Ishikawa (cell line): ENCODE data around the gene EEF1AKMT3.

Source experiments
- CEBPB ChIP-seq: IDR thresholded peaks from 2 replicates; pipeline ENCODE4 v1.6.1; 2012
- CREB1 ChIP-seq: IDR thresholded peaks from 2 replicates; pipeline ENCODE4 v1.6.1; 2012; ENCODE audit warnings: low read depth
- EGR1 ChIP-seq: IDR thresholded peaks from 2 replicates; pipeline ENCODE4 v1.6.1; 2012
- EP300 ChIP-seq: IDR thresholded peaks from 2 replicates; pipeline ENCODE4 v1.6.1; 2012; ENCODE audit warnings: borderline replicate concordance
- FOXM1 ChIP-seq: IDR thresholded peaks from 2 replicates; pipeline ENCODE4 v1.6.1; 2012; ENCODE audit warnings: low read depth, borderline replicate concordance
- NFIC ChIP-seq: IDR thresholded peaks from 2 replicates; pipeline ENCODE4 v1.6.1; 2012
- TAF1 ChIP-seq: IDR thresholded peaks from 2 replicates; pipeline ENCODE4 v1.6.1; 2012; ENCODE audit warnings: low read depth, mild to moderate bottlenecking
- TCF12 ChIP-seq: IDR thresholded peaks from 2 replicates; pipeline ENCODE4 v1.6.1; 2012; ENCODE audit warnings: low read depth
- TEAD4 ChIP-seq: IDR thresholded peaks from 2 replicates; pipeline ENCODE4 v1.6.1; 2012
- ZBTB7A ChIP-seq: IDR thresholded peaks from 2 replicates; pipeline ENCODE4 v1.6.1; 2012; ENCODE audit warnings: low read depth
- TF ChIP-seq, protein P1 (sequence below): IDR thresholded peaks from 2 replicates; pipeline ENCODE4 v1.6.1; 2012
- TF ChIP-seq, protein P2 (sequence below): IDR thresholded peaks from 2 replicates; pipeline ENCODE4 v1.6.1; 2012; ENCODE audit warnings: low read depth, mild to moderate bottlenecking

EEF1AKMT3 gene

DNA sequence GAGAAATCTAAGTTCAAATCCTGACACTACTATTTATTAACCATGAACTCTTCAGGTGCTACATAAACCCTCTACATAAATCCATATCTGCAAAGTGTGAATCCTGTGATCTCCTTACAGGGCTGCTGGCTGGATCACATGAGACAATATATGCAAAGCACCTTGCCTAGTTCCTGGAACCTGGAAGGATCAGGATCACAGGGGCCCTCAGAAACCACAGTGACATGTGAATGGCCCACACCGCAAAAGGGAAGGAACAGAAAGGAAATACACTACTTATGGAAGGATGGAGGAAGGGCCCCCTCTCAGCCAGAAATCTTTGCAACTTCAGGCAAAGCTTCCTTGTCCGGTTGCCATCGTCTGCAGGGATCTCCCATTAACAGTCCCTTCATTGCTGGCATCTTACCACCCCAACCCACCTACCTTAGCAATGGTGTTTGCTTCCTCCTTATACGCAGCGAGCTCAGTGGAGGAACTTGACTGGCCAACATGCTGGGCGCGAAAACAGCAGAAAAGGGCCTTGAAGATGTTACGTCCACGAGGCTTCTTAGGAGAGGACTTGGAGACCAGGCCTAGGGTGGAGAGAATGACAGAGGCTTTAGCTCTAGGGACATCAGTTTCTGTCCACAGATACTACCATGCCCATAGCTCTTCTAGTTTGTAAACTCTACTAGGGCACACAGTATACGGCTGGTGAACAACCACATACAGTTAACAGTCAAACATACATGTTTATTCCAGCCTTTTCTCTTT, 56.8 kb downstream of the EEF1AKMT3 start:
- no peak for TF ChIP-seq ZBTB7A
- TF ChIP-seq, protein P1, sequence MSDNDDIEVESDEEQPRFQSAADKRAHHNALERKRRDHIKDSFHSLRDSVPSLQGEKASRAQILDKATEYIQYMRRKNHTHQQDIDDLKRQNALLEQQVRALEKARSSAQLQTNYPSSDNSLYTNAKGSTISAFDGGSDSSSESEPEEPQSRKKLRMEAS: no peak

DNA sequence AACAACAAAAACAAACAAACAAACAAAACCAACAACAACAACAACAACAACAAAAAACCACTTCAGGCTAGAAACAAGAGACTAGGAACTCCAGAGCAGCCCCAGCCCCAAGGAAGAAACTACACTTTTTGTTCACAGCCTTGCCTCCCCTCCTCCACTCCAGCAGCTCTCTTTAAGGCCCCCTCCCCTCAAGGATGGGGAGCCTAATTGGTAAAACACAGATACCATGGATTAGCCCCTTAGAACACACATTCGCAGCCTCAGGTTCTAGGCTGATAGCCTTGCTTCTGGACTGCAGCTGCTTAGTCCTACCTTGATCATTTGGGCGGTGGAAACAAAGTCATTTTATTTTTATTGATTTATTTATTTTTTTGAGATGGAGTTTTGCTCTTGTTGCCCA, 58.0 kb downstream of the EEF1AKMT3 start:
- TF ChIP-seq CEBPB: no peak
- no peak for TF ChIP-seq CREB1
- TF ChIP-seq TEAD4: no peak
- TF ChIP-seq FOXM1: no peak
- no peak for TF ChIP-seq NFIC
- no peak for TF ChIP-seq EP300
- TF ChIP-seq TAF1: no peak
- TF ChIP-seq, protein P2, sequence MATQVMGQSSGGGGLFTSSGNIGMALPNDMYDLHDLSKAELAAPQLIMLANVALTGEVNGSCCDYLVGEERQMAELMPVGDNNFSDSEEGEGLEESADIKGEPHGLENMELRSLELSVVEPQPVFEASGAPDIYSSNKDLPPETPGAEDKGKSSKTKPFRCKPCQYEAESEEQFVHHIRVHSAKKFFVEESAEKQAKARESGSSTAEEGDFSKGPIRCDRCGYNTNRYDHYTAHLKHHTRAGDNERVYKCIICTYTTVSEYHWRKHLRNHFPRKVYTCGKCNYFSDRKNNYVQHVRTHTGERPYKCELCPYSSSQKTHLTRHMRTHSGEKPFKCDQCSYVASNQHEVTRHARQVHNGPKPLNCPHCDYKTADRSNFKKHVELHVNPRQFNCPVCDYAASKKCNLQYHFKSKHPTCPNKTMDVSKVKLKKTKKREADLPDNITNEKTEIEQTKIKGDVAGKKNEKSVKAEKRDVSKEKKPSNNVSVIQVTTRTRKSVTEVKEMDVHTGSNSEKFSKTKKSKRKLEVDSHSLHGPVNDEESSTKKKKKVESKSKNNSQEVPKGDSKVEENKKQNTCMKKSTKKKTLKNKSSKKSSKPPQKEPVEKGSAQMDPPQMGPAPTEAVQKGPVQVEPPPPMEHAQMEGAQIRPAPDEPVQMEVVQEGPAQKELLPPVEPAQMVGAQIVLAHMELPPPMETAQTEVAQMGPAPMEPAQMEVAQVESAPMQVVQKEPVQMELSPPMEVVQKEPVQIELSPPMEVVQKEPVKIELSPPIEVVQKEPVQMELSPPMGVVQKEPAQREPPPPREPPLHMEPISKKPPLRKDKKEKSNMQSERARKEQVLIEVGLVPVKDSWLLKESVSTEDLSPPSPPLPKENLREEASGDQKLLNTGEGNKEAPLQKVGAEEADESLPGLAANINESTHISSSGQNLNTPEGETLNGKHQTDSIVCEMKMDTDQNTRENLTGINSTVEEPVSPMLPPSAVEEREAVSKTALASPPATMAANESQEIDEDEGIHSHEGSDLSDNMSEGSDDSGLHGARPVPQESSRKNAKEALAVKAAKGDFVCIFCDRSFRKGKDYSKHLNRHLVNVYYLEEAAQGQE: no peak
- no peak for TF ChIP-seq EGR1
- no peak for TF ChIP-seq TCF12
